Stomach (tissue), 9 donors: ENCODE data around the gene HIVEP1. TPM values are rescaled to one million over a fixed set of nuclear protein-coding genes. Genes with fewer than 3 reads are reported as not detected.

Source experiments
- DNase-seq, 2 donors: peaks; one replicate each; pipeline versions ENCODE4 v3.0.0 to v3.0.0-alpha.2; 2013 to 2019
- H3K27ac ChIP-seq, 5 donors: fragments of 200-600 bp in 4 of 5; sonication (generic) in 4 of 5; one replicate each; pipeline ENCODE4 v1.5.1; 2013 to 2019; ENCODE audit warnings: mild to moderate bottlenecking in 1 of 5, moderate library complexity in 1 of 5
- H3K27me3 ChIP-seq, 3 donors: fragments of 200-600 bp; sonication (generic); one replicate each; pipeline ENCODE4 v1.5.1; 2017 to 2019; ENCODE audit warnings: mixed run types in 1 of 3
- H3K36me3 ChIP-seq, 4 donors: fragments of 200-600 bp; sonication (generic); 1 replicate in 3 of 4; 2 replicates in 1 of 4; pipeline ENCODE4 v1.5.1; 2016 to 2019
- H3K4me1 ChIP-seq, 4 donors: fragments of 200-600 bp; sonication (generic); one replicate each; pipeline ENCODE4 v1.5.1; 2016 to 2019
- H3K4me3 ChIP-seq, 4 donors: fragments of 200-600 bp; sonication (generic) in 3 of 4; one replicate each; pipeline ENCODE4 v1.5.1; 2016 to 2019; ENCODE audit warnings: mild to moderate bottlenecking in 1 of 4
- H3K9me3 ChIP-seq, 4 donors: fragments of 200-600 bp; sonication (generic); one replicate each; pipeline ENCODE4 v1.5.1; 2016 to 2019
- CTCF ChIP-seq, 7 experiments: fragments of 450-650 bp in 4 of 7; fragments of 200-600 bp in 3 of 7; sonication (generic) in 3 of 7; IDR thresholded peaks; one replicate each; pipeline ENCODE4 v1.5.1; 2016 to 2019; ENCODE audit warnings: antibody characterized with exemption in 7 of 7, control low read depth in 2 of 7, mild to moderate bottlenecking in 1 of 7
- EP300 ChIP-seq: sonication (generic); formaldehyde crosslinking; IDR thresholded peaks from one replicate; pipeline ENCODE4 v1.6.1; 2017; ENCODE audit warnings: antibody characterized with exemption
- POLR2A ChIP-seq, 4 donors: fragments of 450-650 bp; IDR thresholded peaks; one replicate each; pipeline ENCODE4 v1.6.1; 2016; ENCODE audit warnings: antibody characterized with exemption in 4 of 4, control low read depth in 2 of 4, mild to moderate bottlenecking in 1 of 4, moderate library complexity in 1 of 4
- POLR2AphosphoS5 ChIP-seq, 3 donors: sonication (generic); formaldehyde crosslinking; IDR thresholded peaks; one replicate each; pipeline ENCODE4 v1.6.1; 2016; ENCODE audit warnings: antibody characterized with exemption in 3 of 3
- WGBS, 5 donors: extraction: QIAGEN DNeasy Blood & Tissue Kit in 3 of 5; methylation state at CpG; one replicate each; pipeline versions ENCODE4 v1.1.5 to v1.1.7; 2013 to 2018; 5-methylcytosine and 5-hydroxymethylcytosine counted together
- intact Hi-C: fragments of 100-400 bp; cut with DNase I; formaldehyde crosslinking; loops from one replicate; pipeline ENCODE4 v1.15.1; 2023; ENCODE audit warnings: low total_unique reads
- polyA plus RNA-seq, 3 donors: library from polyadenylated mRNA; stranded (reverse); fragments of 200-250 nt; gene quantifications; one replicate each; pipeline ENCODE4 v1.2.3, GENCODE V29; 2013
- total RNA-seq, 5 donors: library from RNA; depleted of rRNA; stranded (reverse); fragments of >200 nt; gene quantifications; one replicate each; pipeline versions ENCODE4 v1.1.0 to v1.2.3, GENCODE V29; 2014 to 2016
- donor health status: healthy with polysubstance abuse.
- donor health status: Bipolar disorder and iron deficiency.
- donor health status: healthy.

Gene HIVEP1
- total and polyA plus RNA-seq, 8 donors: 2.0 to 19.6 (median 14.1) TPM

DNA sequence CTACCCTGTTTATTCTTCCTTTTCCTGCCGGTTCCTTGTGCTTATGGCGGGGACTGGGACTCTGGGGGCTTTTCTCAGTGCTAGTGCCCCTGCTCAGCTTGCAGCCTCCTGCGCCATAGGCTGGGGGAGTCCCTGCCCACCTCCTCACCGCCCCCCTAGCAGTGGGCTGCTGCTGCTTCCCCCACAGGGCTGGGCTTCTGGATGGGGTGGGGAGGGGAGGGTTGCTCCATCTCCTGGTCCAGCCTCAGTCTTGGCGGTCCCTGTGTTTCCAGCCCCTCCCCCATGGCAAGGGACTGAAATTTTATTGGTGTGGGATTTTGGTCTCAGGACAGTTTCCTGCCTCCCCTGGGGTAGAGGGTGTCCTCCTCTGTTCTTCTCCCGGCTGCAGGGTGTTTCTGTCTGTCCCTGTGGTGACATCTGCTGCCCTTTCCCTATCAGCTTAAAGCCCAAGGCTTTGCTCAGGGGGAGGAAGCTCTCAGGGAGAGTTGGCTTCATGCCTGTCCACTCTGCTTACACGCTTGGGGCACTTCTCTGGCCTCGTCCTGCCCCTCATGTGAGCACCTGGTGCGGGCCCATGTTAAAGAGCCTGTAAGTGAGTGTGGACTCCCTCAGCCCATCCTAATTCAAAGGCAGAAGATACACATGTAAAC, 100.6 kb downstream of the HIVEP1 start:
- intact Hi-C loops: no loop called here
- H3K27me3 ChIP-seq: no peaks in the 10 kb centered on the region
- H3K9me3 ChIP-seq: peaks cover 0 to 10% (median 3%) of the 10 kb centered on the region in 4 donors
- H3K4me3 ChIP-seq: no peak overlapping the region
- peaks cover 4 to 38% (median 22%) of the 10 kb centered on the region in 4 donors for H3K36me3 ChIP-seq
- no peak for TF ChIP-seq EP300
- no peak overlapping the region for H3K27ac ChIP-seq
- 90 to 96% (median 92%) methylated on average over 9 of the region's 9 CpGs for WGBS, 5 donors
- H3K4me1 ChIP-seq: no peaks in the 10 kb centered on the region
- no peak for DNase-seq

DNA sequence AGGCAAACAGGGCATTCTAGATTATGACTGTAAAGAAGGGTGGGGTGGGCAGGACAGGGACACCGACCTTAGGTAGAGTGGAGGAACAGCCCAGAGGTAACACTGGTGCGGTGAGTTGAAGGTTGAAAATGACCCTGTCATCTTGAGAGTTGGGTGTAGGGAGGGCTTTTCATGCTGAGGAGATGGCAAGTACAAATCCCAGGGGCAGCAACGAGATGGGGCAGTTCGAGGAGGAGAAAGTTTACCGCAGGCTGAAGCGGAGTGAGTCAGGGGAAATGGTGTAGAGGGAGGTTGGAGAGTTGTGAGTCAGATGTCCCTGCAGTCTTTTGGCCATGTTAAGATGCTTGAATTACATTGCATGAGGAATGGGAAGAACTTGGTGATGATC, 101.1 kb downstream of the HIVEP1 start:
- intact Hi-C loops: no loop called here
- TF ChIP-seq CTCF (IDR thresholded peaks at IDR 0.05) (no peak), EP300 (no peak), POLR2A (IDR thresholded peaks at IDR 0.05) (no peak), POLR2AphosphoS5 (IDR thresholded peaks at IDR 0.05) (no peak)
- no peak for DNase-seq
- H3K36me3 ChIP-seq: peaks cover 4 to 35% (median 19%) of the 10 kb centered on the region in 4 donors
- H3K4me1 ChIP-seq: no peaks in the 10 kb centered on the region
- H3K4me3 ChIP-seq: no peak overlapping the region
- no peaks in the 10 kb centered on the region for H3K27me3 ChIP-seq
- peaks cover 0 to 10% (median 3%) of the 10 kb centered on the region in 4 donors for H3K9me3 ChIP-seq
- 92 to 97% (median 93%) methylated on average over 6 of the region's 6 CpGs for WGBS, 5 donors
- no peak overlapping the region for H3K27ac ChIP-seq

- H3K36me3 ChIP-seq: peaks cover 4 to 30% (median 19%) of the 10 kb centered on the region in 4 donors
- H3K4me1 ChIP-seq: peaks cover 0 to 1% (median 0%) of the 10 kb centered on the region in 4 donors
- no peak for TF ChIP-seq POLR2AphosphoS5 (IDR thresholded peaks at IDR 0.05)
- TF ChIP-seq POLR2A (IDR thresholded peaks at IDR 0.05): no peak
- no peak for TF ChIP-seq CTCF (IDR thresholded peaks at IDR 0.05)
- no peak for TF ChIP-seq EP300
- no peaks in the 10 kb centered on the region for H3K27me3 ChIP-seq
- H3K4me3 ChIP-seq: no peak overlapping the region
- DNase-seq: no peak
- intact Hi-C loops: no loop called here
- WGBS, 5 donors: 86 to 95% (median 93%) methylated on average over 6 of the region's 6 CpGs
- H3K27ac ChIP-seq: no peak overlapping the region
- H3K9me3 ChIP-seq: peaks cover 0 to 10% (median 3%) of the 10 kb centered on the region in 4 donors
Observed at GRCh38 chr6:12114055-12114503, 102.0 kb downstream of the HIVEP1 start.

DNA sequence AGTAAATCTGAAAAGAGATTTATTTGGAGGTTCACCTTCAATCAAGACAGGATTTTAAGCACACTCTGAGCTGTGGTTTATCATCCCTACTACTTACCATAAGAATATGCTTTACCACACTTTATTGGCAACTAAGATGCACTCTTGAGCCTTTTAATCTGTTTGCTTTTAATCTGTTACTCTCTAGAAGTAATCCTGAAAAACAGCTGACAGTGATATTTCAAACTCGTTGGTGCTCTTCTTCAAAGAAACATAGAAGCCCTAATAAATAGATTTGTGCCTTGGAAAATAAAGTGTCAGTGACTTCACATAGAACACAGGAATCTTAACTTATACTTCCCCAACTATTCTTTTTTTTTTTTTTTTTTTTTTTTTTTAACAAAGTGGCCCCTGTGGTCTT, 102.9 kb downstream of the HIVEP1 start:
- H3K27ac ChIP-seq: no peak overlapping the region
- H3K27me3 ChIP-seq: no peaks in the 10 kb centered on the region
- DNase-seq: no peak
- no peak overlapping the region for H3K4me3 ChIP-seq
- peaks cover 0 to 10% (median 3%) of the 10 kb centered on the region in 4 donors for H3K9me3 ChIP-seq
- WGBS, 5 donors: 64 to 86% (median 75%) methylated on average over 1 of the region's 1 CpG
- H3K36me3 ChIP-seq: peaks cover 1 to 25% (median 13%) of the 10 kb centered on the region in 4 donors
- peaks cover 0 to 5% (median 0%) of the 10 kb centered on the region in 4 donors for H3K4me1 ChIP-seq
- intact Hi-C loops: no loop called here
- TF ChIP-seq EP300 (no peak), POLR2A (IDR thresholded peaks at IDR 0.05) (no peak), CTCF (IDR thresholded peaks at IDR 0.05) (no peak), POLR2AphosphoS5 (IDR thresholded peaks at IDR 0.05) (no peak)

DNA sequence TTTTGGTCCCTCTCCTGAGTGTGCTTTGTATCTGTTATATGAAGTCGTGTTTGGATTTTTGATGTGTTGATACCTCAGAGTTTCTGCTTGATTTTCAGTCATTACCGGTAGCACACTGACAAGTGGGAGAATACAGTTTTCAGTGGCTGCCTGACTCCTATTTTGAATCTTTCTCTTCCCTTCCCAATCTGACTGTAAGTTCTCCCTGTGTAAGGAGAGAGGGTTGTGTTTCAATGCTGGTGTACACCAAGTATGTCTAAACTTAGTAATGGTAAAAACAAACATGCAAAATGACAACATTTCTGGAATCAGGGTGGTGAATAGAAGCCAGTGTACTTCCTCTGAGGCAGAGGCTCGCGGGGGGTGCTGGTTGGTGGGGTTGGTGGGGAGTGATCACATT, 103.4 kb downstream of the HIVEP1 start:
- no peak for DNase-seq
- H3K4me1 ChIP-seq: peaks cover 0 to 5% (median 0%) of the 10 kb centered on the region in 4 donors
- peaks cover 0 to 10% (median 3%) of the 10 kb centered on the region in 4 donors for H3K9me3 ChIP-seq
- no peak overlapping the region for H3K27ac ChIP-seq
- peaks cover 4 to 25% (median 13%) of the 10 kb centered on the region in 4 donors for H3K36me3 ChIP-seq
- no peaks in the 10 kb centered on the region for H3K27me3 ChIP-seq
- intact Hi-C loops: no loop called here
- no peak for TF ChIP-seq EP300
- TF ChIP-seq POLR2AphosphoS5 (IDR thresholded peaks at IDR 0.05): no peak
- no peak for TF ChIP-seq POLR2A (IDR thresholded peaks at IDR 0.05)
- no peak for TF ChIP-seq CTCF (IDR thresholded peaks at IDR 0.05)
- H3K4me3 ChIP-seq: no peak overlapping the region
- 92 to 97% (median 95%) methylated on average over 4 of the region's 4 CpGs for WGBS, 5 donors
